Thoracic aorta endothelial cell (primary cell): ENCODE measurements around the gene EDN2. TPM values are rescaled to one million over a fixed set of nuclear protein-coding genes. Genes with fewer than 3 reads are reported as not detected.

Experiments
- small RNA-seq: library from RNA; depleted of rRNA; stranded (forward); fragments of <200 nt; gene quantifications from one replicate; pipeline ENCODE3, GENCODE V24; 2012
- total RNA-seq: library from RNA; depleted of rRNA; stranded (reverse); fragments of >200 nt; gene quantifications from 2 replicates; pipeline ENCODE4 v1.2.3, GENCODE V29; 2012

Gene EDN2
- not detected in 2 replicates for total RNA-seq

DNA sequence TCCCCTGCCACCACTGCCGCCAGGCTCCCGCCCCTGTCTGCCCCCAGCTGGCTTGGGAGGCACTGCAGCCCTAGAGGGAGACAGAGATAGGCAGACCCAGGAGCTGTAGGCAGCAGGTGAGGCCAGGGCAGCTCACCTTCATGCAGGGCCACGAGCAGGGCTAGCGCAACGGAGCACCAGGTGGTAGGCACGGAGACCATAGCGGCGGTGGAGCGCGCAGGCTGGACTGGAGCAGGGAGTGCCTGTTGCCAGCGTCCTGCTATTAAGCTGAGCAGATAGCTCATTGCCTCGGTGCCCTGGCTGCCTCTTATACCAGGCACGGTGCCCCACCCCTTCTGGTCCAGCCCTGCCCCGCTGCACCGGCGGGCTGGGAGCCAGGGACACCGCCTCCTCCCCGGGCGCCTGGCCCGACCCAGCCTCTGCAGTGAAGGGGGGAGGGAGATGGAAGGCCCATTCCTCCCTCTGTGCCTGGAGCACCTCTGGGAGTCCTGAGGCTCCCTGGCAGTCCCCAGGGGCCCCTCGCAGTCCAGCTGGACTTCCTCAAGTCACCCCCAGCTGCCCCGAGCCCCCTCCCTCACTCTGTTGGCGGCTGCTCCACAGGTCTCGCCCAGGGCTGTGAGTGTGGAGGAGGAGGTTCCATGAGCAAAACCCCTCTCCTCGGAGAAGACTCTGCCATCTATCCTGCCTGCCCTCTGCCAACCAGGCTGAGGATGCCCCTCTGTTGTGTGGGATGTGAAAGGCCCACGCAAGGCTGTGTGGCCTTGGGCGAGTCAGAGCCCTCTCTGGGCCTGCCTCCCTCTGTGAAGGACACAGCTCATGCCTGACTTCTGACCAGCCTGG lies at the start of gene EDN2:
Gene EDN2 (minus strand): TSS at position 282 of the 840 bp plus-strand sequence. CDS start 82 bp downstream, at position 200.

Small RNAs within 50 kb of the gene (small RNA-seq; reads per million reads assigned to genes)
- gene RNA5SP45: not detected

Other genes with a start within 250 kb of the EDN2 start
- gene SCMH1, start 242.4 kb downstream of the EDN2 start, total RNA-seq: 34.8 and 40.3 TPM in 2 replicates
- gene FOXO6, start 123.2 kb downstream of the EDN2 start, total RNA-seq: 0.14 and 0.66 TPM in 2 replicates